GM19455 (cell line): ENCODE data around the gene C1QTNF5.

ENCODE experiments used
- ATAC-seq: cut with Tn5 transposase; IDR thresholded peaks from one replicate; pipeline ENCODE4 v1.9.1; 2021; ENCODE audit not compliant: unreplicated experiment

Gene C1QTNF5

DNA sequence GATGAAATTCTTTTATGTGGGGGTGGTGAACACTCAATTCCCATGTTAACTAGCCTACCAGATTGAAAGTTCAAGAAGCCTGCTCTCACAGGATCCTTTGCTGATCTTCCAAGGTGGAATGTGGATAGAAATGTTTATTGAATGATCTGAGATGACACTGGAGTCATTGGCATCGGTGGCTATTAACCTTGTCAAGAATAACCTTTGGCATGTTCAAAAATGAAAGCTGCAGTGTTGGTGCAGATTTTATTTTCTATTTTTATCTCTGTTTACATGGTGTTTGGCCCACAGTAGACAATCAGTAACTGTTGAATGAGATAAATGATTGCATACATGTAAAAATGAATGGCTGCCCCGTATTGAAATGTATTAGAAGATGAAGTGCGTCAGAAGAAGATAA is 42.7 kb downstream of the C1QTNF5 start:
- ATAC-seq: no peak

DNA sequence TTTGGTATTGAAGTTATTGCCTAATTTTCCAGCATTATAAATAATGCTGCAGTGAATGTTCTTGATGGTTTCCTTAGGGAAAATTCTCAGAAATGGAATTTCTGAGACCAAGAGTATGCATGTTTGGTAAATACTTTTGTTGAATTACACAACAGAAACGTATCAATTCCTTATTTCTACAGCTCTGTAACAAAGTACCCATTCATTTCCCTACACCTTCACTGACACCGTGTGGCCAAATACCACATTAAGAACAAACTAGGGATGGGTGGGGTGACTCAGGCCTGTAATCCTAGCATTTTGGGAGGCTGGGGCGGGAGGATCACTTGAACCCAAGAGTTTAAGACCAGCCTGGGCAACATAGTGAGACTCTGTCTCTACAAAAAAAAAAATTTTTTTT is 45.5 kb downstream of the C1QTNF5 start:
- no peak for ATAC-seq

DNA sequence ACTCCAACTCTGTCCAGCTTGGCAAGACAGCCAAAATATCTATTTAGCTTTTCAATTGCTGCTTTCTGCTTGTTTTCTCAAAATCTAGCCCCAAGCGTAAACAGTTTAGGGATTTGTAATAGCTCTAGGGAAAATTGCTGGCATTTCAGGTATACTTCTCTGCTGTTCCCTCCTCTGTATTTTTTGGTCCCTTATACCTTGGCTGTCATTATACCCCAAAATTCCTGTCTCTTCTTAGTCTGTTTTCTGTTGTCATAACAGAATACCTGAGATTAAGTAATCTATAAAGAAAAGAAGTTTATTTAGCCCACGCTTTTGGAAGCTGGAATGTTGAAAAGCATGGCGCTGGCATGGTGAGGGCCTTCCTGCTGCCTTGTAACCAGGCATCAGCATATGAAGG is 47.2 kb downstream of the C1QTNF5 start:
- ATAC-seq: no peak

DNA sequence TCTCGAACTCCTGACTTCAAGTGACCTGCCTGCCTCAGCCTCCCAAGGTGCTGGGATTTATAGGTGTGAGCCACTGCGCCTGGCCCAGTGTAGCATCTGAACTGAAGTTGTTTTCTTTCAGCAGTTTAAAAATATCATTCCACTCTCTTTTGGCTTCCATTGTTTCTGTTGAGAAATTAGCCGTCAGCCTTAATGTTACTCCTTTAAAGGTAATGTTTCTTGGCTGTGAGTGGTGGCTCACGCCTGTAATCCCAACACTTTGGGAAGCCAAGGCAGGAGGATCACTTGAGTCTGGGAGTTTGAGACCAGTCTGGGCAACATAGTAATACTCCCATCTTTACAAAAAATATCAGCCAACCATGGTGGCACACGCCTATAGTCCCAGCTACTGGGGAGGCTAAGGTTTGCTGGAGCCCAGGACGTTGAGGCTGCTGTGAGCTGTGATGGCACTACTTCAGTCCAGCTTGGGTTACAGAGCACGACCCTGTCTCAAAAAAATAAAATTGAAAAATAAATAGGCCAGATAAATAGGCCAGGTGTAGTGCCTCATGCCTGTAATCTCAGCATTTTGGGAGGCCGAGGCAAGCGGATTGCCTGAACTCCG is 49.7 kb downstream of the C1QTNF5 start:
- no peak for ATAC-seq
